Caco-2 (cell line): ENCODE data around the gene UBE2R2. TPM values are rescaled to one million over a fixed set of nuclear protein-coding genes. Genes with fewer than 3 reads are reported as not detected.

ENCODE experiments used
- BruUV-seq: library from RNA; stranded (reverse); fragments of 400-500 nt; replicated peaks from 2 replicates; lab custom pipeline; 2021; lab: Mats Ljungman, UMichigan
- CTCF ChIA-PET: fragments of 300-600 bp; sonication (Branson Sonifier 250); formaldehyde crosslinking; loops from one replicate; lab custom pipeline; 2022; ENCODE audit warnings: antibody characterized with exemption; lab: Charles Lee
- POLR2A ChIA-PET: fragments of 300-600 bp; sonication (Branson Sonifier 250); formaldehyde crosslinking; loops from one replicate; lab custom pipeline; 2022; ENCODE audit warnings: antibody characterized with exemption; lab: Charles Lee
- DNase-seq, 2 experiments: peaks; one replicate each; pipeline versions ENCODE4 v3.0.0 to v3.0.0-alpha.2; 2020 to 2022
- H3K27me3 ChIP-seq: replicated peaks from 2 replicates; pipeline ENCODE4 v1.6.0; 2011; ENCODE audit warnings: low read length; ENCODE audit not compliant: control insufficient read depth, insufficient read depth
- H3K36me3 ChIP-seq: 2 replicates; pipeline ENCODE4 v1.5.1; 2011; ENCODE audit warnings: low read length; ENCODE audit not compliant: control insufficient read depth, insufficient read depth
- H3K4me1 ChIP-seq: fragments of 250-450 bp; sonication (Bioruptor Pico); 2 replicates; pipeline ENCODE4 v1.5.1; 2020; ENCODE audit warnings: mild to moderate bottlenecking
- H3K4me3 ChIP-seq: 2 replicates; pipeline ENCODE4 v1.5.1; 2011; ENCODE audit warnings: low read depth, mild to moderate bottlenecking, control low read depth, low read length
- H3K9me3 ChIP-seq: fragments of 250-450 bp; sonication (Bioruptor Pico); 2 replicates; pipeline ENCODE4 v1.5.1; 2020; ENCODE audit warnings: mild to moderate bottlenecking, moderate library complexity
- H3K27ac Mint-ChIP-seq: one replicate; pipeline ENCODE4 v1.8.0; 2022; ENCODE audit warnings: mixed read lengths; ENCODE audit not compliant: unreplicated experiment
- H3K27me3 Mint-ChIP-seq: one replicate; pipeline ENCODE4 v1.8.0; 2022; ENCODE audit warnings: mixed read lengths; ENCODE audit not compliant: insufficient read depth, unreplicated experiment
- H3K36me3 Mint-ChIP-seq: one replicate; pipeline ENCODE4 v1.8.0; 2022; ENCODE audit warnings: mild to moderate bottlenecking, mixed read lengths; ENCODE audit not compliant: insufficient read depth, unreplicated experiment
- H3K4me1 Mint-ChIP-seq: one replicate; pipeline ENCODE4 v1.8.0; 2022; ENCODE audit warnings: low read depth, mixed read lengths; ENCODE audit not compliant: unreplicated experiment
- H3K4me3 Mint-ChIP-seq: one replicate; pipeline ENCODE4 v1.8.0; 2022; ENCODE audit warnings: mild to moderate bottlenecking, moderate library complexity, mixed read lengths; ENCODE audit not compliant: unreplicated experiment
- H3K9me3 Mint-ChIP-seq: one replicate; pipeline ENCODE4 v1.8.0; 2022; ENCODE audit warnings: mixed read lengths; ENCODE audit not compliant: unreplicated experiment
- intact Hi-C: fragments of 100-400 bp; cut with micrococcal nuclease; formaldehyde crosslinking; loops from one replicate; pipeline ENCODE4 v1.10.0; 2022; ENCODE audit not compliant: unreplicated experiment
- total RNA-seq: library from RNA; stranded (reverse); gene quantifications from 2 replicates; pipeline ENCODE4 v1.2.3, GENCODE V29; 2022
- TF ChIP-seq, protein P1 (sequence below), 2 experiments: fragments of 200-600 bp in 1 of 2; IDR thresholded peaks; 1 replicate in 1 of 2; 2 replicates in 1 of 2; pipeline versions ENCODE4 v1.5.1 to v1.8.0; 2011 to 2022; ENCODE audit warnings: antibody characterized with exemption in 1 of 2, control low read depth in 1 of 2, inconsistent platforms in 1 of 2, low read depth in 1 of 2, low read length in 1 of 2, mild to moderate bottlenecking in 1 of 2, moderate library complexity in 1 of 2; ENCODE audit not compliant: insufficient read depth in 1 of 2, severe bottlenecking in 1 of 2, unreplicated experiment in 1 of 2

Gene UBE2R2
- total RNA-seq, 1 experiment from 2014 or later: 52.3 TPM

DNA sequence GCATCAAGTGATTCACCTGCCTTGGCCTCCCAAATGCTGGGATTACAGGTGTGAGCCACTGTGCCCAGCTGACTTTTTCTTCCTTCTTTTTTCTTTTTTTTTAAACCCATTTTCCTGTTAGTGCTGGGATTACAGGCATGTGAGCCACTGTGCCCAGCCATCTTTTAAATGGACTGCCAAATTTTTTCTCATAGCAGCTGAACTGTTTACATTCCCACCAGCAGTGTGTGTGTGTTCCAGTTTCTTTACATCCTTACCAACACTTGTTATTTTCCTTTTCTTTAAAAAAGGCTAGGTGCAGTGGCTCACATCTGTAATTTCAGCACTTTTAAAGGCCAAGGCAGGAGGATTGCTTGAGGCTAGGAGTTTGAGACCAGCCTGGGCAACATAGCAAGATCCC lies 76.9 kb downstream of the UBE2R2 start:
- H3K27ac Mint-ChIP-seq: no peak overlapping the region
- no peak overlapping the region for H3K4me3 ChIP-seq
- no peaks in the 10 kb centered on the region for H3K4me1 Mint-ChIP-seq
- no TSS peak for BruUV-seq
- no peaks in the 10 kb centered on the region for H3K9me3 Mint-ChIP-seq
- no peak overlapping the region for H3K4me3 Mint-ChIP-seq
- no peak for DNase-seq
- H3K27me3 ChIP-seq: no peaks in the 10 kb centered on the region
- CTCF ChIA-PET: no interaction called here
- H3K36me3 ChIP-seq: no peaks in the 10 kb centered on the region
- TF ChIP-seq, protein P1, sequence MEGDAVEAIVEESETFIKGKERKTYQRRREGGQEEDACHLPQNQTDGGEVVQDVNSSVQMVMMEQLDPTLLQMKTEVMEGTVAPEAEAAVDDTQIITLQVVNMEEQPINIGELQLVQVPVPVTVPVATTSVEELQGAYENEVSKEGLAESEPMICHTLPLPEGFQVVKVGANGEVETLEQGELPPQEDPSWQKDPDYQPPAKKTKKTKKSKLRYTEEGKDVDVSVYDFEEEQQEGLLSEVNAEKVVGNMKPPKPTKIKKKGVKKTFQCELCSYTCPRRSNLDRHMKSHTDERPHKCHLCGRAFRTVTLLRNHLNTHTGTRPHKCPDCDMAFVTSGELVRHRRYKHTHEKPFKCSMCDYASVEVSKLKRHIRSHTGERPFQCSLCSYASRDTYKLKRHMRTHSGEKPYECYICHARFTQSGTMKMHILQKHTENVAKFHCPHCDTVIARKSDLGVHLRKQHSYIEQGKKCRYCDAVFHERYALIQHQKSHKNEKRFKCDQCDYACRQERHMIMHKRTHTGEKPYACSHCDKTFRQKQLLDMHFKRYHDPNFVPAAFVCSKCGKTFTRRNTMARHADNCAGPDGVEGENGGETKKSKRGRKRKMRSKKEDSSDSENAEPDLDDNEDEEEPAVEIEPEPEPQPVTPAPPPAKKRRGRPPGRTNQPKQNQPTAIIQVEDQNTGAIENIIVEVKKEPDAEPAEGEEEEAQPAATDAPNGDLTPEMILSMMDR (IDR thresholded peaks at IDR 0.05; ENCODE audit: insufficient read depth in 1 of 2, low read depth in 1 of 2, low read length in 1 of 2, severe bottlenecking in 1 of 2, unreplicated experiment in 1 of 2): no peak
- H3K27me3 Mint-ChIP-seq: no peaks in the 10 kb centered on the region
- H3K4me1 ChIP-seq: no peaks in the 10 kb centered on the region
- peaks cover 10% of the 10 kb centered on the region for H3K36me3 Mint-ChIP-seq
- POLR2A ChIA-PET: no interaction called here
- intact Hi-C loops: no loop called here
- no peaks in the 10 kb centered on the region for H3K9me3 ChIP-seq

GRCh38 chr9:33894316-33894715 lies 77.4 kb downstream of the UBE2R2 start:
- no peak for DNase-seq
- Histone ChIP-seq H3K4me3 (no peak overlapping the region), H3K9me3 (no peaks in the 10 kb centered on the region), H3K4me1 (no peaks in the 10 kb centered on the region), H3K36me3 (no peaks in the 10 kb centered on the region), H3K27me3 (no peaks in the 10 kb centered on the region)
- H3K27ac Mint-ChIP-seq: no peak overlapping the region
- no TSS peak for BruUV-seq
- intact Hi-C loops: no loop called here
- POLR2A ChIA-PET: no interaction called here
- H3K9me3 Mint-ChIP-seq: no peaks in the 10 kb centered on the region
- CTCF ChIA-PET: no interaction called here
- TF ChIP-seq, protein P1 (IDR thresholded peaks at IDR 0.05; ENCODE audit: insufficient read depth in 1 of 2, low read depth in 1 of 2, low read length in 1 of 2, severe bottlenecking in 1 of 2, unreplicated experiment in 1 of 2): no peak
- no peaks in the 10 kb centered on the region for H3K27me3 Mint-ChIP-seq
- H3K36me3 Mint-ChIP-seq: peaks cover 12% of the 10 kb centered on the region
- H3K4me1 Mint-ChIP-seq: no peaks in the 10 kb centered on the region
- no peak overlapping the region for H3K4me3 Mint-ChIP-seq

- H3K4me1 Mint-ChIP-seq: no peaks in the 10 kb centered on the region
- intact Hi-C loops: no loop called here
- DNase-seq: no peak
- H3K4me3 Mint-ChIP-seq: no peak overlapping the region
- H3K27ac Mint-ChIP-seq: no peak overlapping the region
- TF ChIP-seq, protein P1 (IDR thresholded peaks at IDR 0.05; ENCODE audit: insufficient read depth in 1 of 2, low read depth in 1 of 2, low read length in 1 of 2, severe bottlenecking in 1 of 2, unreplicated experiment in 1 of 2): no peak
- ChIA-PET POLR2A (no interaction called here), CTCF (no interaction called here)
- Histone ChIP-seq H3K4me1 (no peaks in the 10 kb centered on the region), H3K4me3 (no peak overlapping the region), H3K27me3 (no peaks in the 10 kb centered on the region), H3K36me3 (no peaks in the 10 kb centered on the region), H3K9me3 (no peaks in the 10 kb centered on the region)
- H3K9me3 Mint-ChIP-seq: no peaks in the 10 kb centered on the region
- peaks cover 57% of the 10 kb centered on the region for H3K36me3 Mint-ChIP-seq
- no peaks in the 10 kb centered on the region for H3K27me3 Mint-ChIP-seq
- no TSS peak for BruUV-seq
Measured at GRCh38 chr9:33903157-33903780, 86.3 kb downstream of the UBE2R2 start.
